ENCODE results near the gene DOCK1. TPM values are rescaled to one million over a fixed set of nuclear protein-coding genes. Genes with fewer than 3 reads are reported as not detected.

DOCK1 gene
- polyA plus RNA-seq, 3 donors, result 67.2 to 68.8 (median 67.9) TPM

- DNase-seq (ENCODE audit: low read depth in 3 of 3, low spot score in 2 of 3), result no peak
Observed at GRCh38 chr10:127250031-127250430, 344.8 kb downstream of the DOCK1 start.

- DNase-seq (ENCODE audit: low read depth in 3 of 3, low spot score in 2 of 3), result no peak
Observed at GRCh38 chr10:127252818-127253217, 347.6 kb downstream of the DOCK1 start.

GRCh38 chr10:127254276-127254675 is 349.0 kb downstream of the DOCK1 start:
- no peak for DNase-seq (ENCODE audit: low read depth in 3 of 3, low spot score in 2 of 3)

GRCh38 chr10:127257395-127257794 is 352.2 kb downstream of the DOCK1 start:
- no peak for DNase-seq (ENCODE audit: low read depth in 3 of 3, low spot score in 2 of 3)

GRCh38 chr10:127259347-127259746 is 354.1 kb downstream of the DOCK1 start:
- no peak for DNase-seq (ENCODE audit: low read depth in 3 of 3, low spot score in 2 of 3)

- no peak for DNase-seq (ENCODE audit: low read depth in 3 of 3, low spot score in 2 of 3)
Observed at GRCh38 chr10:127262606-127263005, 357.4 kb downstream of the DOCK1 start.

- no peak for DNase-seq (ENCODE audit: low read depth in 3 of 3, low spot score in 2 of 3)
Observed at GRCh38 chr10:127265288-127265687, 360.1 kb downstream of the DOCK1 start.

GRCh38 chr10:127266431-127266830 is 361.2 kb downstream of the DOCK1 start:
- no peak for DNase-seq (ENCODE audit: low read depth in 3 of 3, low spot score in 2 of 3)

- no peak for DNase-seq (ENCODE audit: low read depth in 3 of 3, low spot score in 2 of 3)
Observed at GRCh38 chr10:127267442-127267841, 362.2 kb downstream of the DOCK1 start.

- DNase-seq (ENCODE audit: low read depth in 3 of 3, low spot score in 2 of 3), result no peak
Observed at GRCh38 chr10:127272076-127272475, 366.8 kb downstream of the DOCK1 start.

GRCh38 chr10:127275272-127275671 is 370.0 kb downstream of the DOCK1 start:
- DNase-seq (ENCODE audit: low read depth in 3 of 3, low spot score in 2 of 3), result no peak

GRCh38 chr10:127275793-127276450 is 370.7 kb downstream of the DOCK1 start:
- DNase-seq (ENCODE audit: low read depth in 3 of 3, low spot score in 2 of 3), result no peak

GRCh38 chr10:127276794-127277462 is 371.7 kb downstream of the DOCK1 start:
- no peak for DNase-seq (ENCODE audit: low read depth in 3 of 3, low spot score in 2 of 3)

- DNase-seq (ENCODE audit: low read depth in 3 of 3, low spot score in 2 of 3), result no peak
Observed at GRCh38 chr10:127278001-127278400, 372.8 kb downstream of the DOCK1 start.

- DNase-seq (ENCODE audit: low read depth in 3 of 3, low spot score in 2 of 3), result no peak
Observed at GRCh38 chr10:127279334-127279774, 374.1 kb downstream of the DOCK1 start.

GRCh38 chr10:127280446-127280845 is 375.2 kb downstream of the DOCK1 start:
- DNase-seq (ENCODE audit: low read depth in 3 of 3, low spot score in 2 of 3), result no peak

- DNase-seq (ENCODE audit: low read depth in 3 of 3, low spot score in 2 of 3), result no peak
Observed at GRCh38 chr10:127283017-127283416, 377.8 kb downstream of the DOCK1 start.

- no peak for DNase-seq (ENCODE audit: low read depth in 3 of 3, low spot score in 2 of 3)
Observed at GRCh38 chr10:127283576-127283975, 378.3 kb downstream of the DOCK1 start.

- no peak for DNase-seq (ENCODE audit: low read depth in 3 of 3, low spot score in 2 of 3)
Observed at GRCh38 chr10:127290850-127291249, 385.6 kb downstream of the DOCK1 start.

- no peak for DNase-seq (ENCODE audit: low read depth in 3 of 3, low spot score in 2 of 3)
Observed at GRCh38 chr10:127291329-127291728, 386.1 kb downstream of the DOCK1 start.

GRCh38 chr10:127292888-127293287 is 387.7 kb downstream of the DOCK1 start:
- no peak for DNase-seq (ENCODE audit: low read depth in 3 of 3, low spot score in 2 of 3)

GRCh38 chr10:127293640-127294039 is 388.4 kb downstream of the DOCK1 start:
- no peak for DNase-seq (ENCODE audit: low read depth in 3 of 3, low spot score in 2 of 3)

Data from right renal cortex interstitium (tissue), 3 donors.